CD4-positive, alpha-beta T cell (primary cell): ENCODE measurements around the gene CCDC12. TPM values are rescaled to one million over a fixed set of nuclear protein-coding genes. Genes with fewer than 3 reads are reported as not detected.
A peak's percentile ranks its signal among the peaks of the same experiment; 100 is the strongest.

Source experiments
- ATAC-seq: fragments of 200-7000 bp; cut with Tn5 transposase; one replicate; pipeline ENCODE4 v1.10.0; 2022; ENCODE audit warnings: mild to moderate bottlenecking; ENCODE audit not compliant: poor library complexity
- CTCF ChIA-PET: fragments of 350-600 bp; sonication (Branson Sonifier 250); formaldehyde crosslinking; loops from one replicate; lab custom pipeline; 2021; ENCODE audit warnings: antibody characterized with exemption, inconsistent platforms; lab: Charles Lee
- POLR2A ChIA-PET: fragments of 350-600 bp; sonication (Branson Sonifier 250); formaldehyde crosslinking; loops from one replicate; lab custom pipeline; 2021; ENCODE audit warnings: antibody characterized with exemption, inconsistent platforms; lab: Charles Lee
- DNase-seq, 14 experiments: peaks; one replicate each; pipeline ENCODE4 v3.0.0-alpha.2; 2013 to 2020; ENCODE audit warnings: mixed read lengths in 2 of 14
- H3K27ac ChIP-seq, 2 donors: one replicate each; pipeline versions ENCODE4 v1.5.1 to v1.7.0; 2013; ENCODE audit warnings: low read length in 2 of 2, low read depth in 1 of 2, mild to moderate bottlenecking in 1 of 2
- H3K27me3 ChIP-seq, 2 experiments: 1 replicate in 1 of 2; 2 replicates in 1 of 2; pipeline versions ENCODE4 v1.6.1 to v1.7.0; 2013; ENCODE audit warnings: low read length in 2 of 2, control low read depth in 1 of 2, mild to moderate bottlenecking in 1 of 2, moderate library complexity in 1 of 2; ENCODE audit not compliant: insufficient read depth in 2 of 2, control insufficient read depth in 1 of 2
- H3K36me3 ChIP-seq: one replicate; pipeline ENCODE4 v1.6.1; 2013; ENCODE audit warnings: low read length, control low read depth; ENCODE audit not compliant: insufficient read depth
- H3K4me1 ChIP-seq: one replicate; pipeline ENCODE4 v1.6.1; 2013; ENCODE audit warnings: low read length, control low read depth; ENCODE audit not compliant: insufficient read depth
- H3K4me3 ChIP-seq: one replicate; pipeline ENCODE4 v1.5.1; 2013; ENCODE audit warnings: mild to moderate bottlenecking, low read length, moderate library complexity
- H3K9me3 ChIP-seq, 2 experiments: 1 replicate in 1 of 2; 2 replicates in 1 of 2; pipeline versions ENCODE4 v1.6.1 to v1.7.0; 2013; ENCODE audit warnings: low read length in 2 of 2, mild to moderate bottlenecking in 2 of 2, control low read depth in 1 of 2, moderate library complexity in 1 of 2; ENCODE audit not compliant: control insufficient read depth in 1 of 2, insufficient read depth in 1 of 2
- H3K27ac Mint-ChIP-seq: one replicate; pipeline ENCODE4 v1.8.0; 2020; ENCODE audit warnings: mixed read lengths
- H3K27me3 Mint-ChIP-seq: one replicate; pipeline ENCODE4 v1.8.0; 2021; ENCODE audit warnings: mixed read lengths
- H3K36me3 Mint-ChIP-seq: one replicate; pipeline ENCODE4 v1.8.0; 2021; ENCODE audit warnings: low read depth, mixed read lengths
- H3K4me1 Mint-ChIP-seq: one replicate; pipeline ENCODE4 v1.8.0; 2021; ENCODE audit warnings: low read depth, mixed read lengths
- H3K4me3 Mint-ChIP-seq: one replicate; pipeline ENCODE4 v1.8.0; 2020; ENCODE audit warnings: mild to moderate bottlenecking, mixed read lengths
- H3K9me3 Mint-ChIP-seq: one replicate; pipeline ENCODE4 v1.8.0; 2020; ENCODE audit warnings: mixed read lengths
- intact Hi-C, 2 experiments: fragments of 100-400 bp; cut with DNase I in 1 of 2; cut with micrococcal nuclease in 1 of 2; formaldehyde crosslinking; loops; one replicate each; pipeline versions ENCODE4 v1.15.1 to v1.9.0; 2023 to 2025; cut with DNase I, micrococcal nuclease
- total RNA-seq, 174 experiments: library from RNA in 2 of 174; stranded (reverse) in 2 of 174; gene quantifications; one replicate each; pipeline ENCODE4 v1.2.3 and lab custom pipeline; 2021 to 2026
- TF ChIP-seq, protein P1 (sequence below): fragments of 200-600 bp; IDR thresholded peaks from one replicate; pipeline ENCODE4 v1.8.0; 2022; ENCODE audit warnings: antibody characterized with exemption, mild to moderate bottlenecking

CCDC12 gene
- total RNA-seq, 2 experiments from 2014 or later = 57.5 to 59.5 TPM

DNA sequence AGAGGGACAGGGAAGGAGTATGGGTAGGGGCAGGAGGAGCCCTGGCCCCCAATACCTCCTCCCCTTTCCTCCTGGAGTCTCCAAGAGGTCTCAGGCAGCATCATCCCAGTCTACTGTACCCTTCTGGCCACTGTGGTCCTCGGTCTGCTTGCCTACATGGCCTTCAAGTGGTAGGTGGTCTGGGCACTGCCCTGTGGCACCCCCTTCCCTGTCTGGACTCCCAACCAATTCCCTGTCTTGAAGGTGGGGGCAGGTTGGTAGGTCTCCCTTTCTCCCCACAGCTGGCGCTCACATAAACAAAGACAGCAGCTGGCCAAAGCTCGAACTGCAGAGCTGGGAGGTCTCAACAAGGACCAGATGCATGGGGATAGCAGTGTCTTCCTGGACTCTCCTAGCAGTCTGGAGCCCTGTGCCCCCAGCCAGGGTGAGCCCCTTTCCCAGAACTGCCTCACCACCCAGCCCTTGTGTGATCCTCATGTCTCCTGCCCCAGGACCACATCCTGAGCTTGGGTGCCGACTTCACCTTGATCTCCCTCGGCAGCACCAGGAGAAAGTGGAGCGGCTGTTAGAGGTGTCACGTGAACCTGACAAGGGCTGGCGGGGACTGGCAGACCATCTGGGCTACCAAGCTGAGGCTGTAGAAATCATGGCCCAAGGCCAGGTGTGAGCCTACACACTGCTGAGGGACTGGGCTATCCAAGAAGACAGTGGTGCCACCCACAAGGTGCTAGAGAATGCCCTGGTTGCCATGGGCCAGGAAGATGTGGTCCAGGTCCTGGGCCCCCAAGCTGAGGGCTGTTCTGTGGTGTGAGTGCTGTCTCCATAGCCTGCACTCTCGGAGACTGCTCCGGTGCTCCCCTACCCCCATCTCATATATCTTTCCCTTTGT lies 36.0 kb upstream of the CCDC12 start:
- no peak for DNase-seq
- Histone ChIP-seq H3K36me3 (peaks cover 48% of the 10 kb centered on the region), H3K27ac (peak overlapping the region in 1 of 2 donors; percentile 9), H3K4me1 (peaks cover 20% of the 10 kb centered on the region), H3K27me3 (no peaks in the 10 kb centered on the region), H3K9me3 (no peaks in the 10 kb centered on the region), H3K4me3 (no peak overlapping the region)
- Mint-ChIP-seq H3K27me3 (no peaks in the 10 kb centered on the region), H3K9me3 (no peaks in the 10 kb centered on the region), H3K4me1 (peaks cover 23% of the 10 kb centered on the region), H3K4me3 (peak overlapping the region; percentile 42), H3K27ac (peak overlapping the region; percentile 73), H3K36me3 (peaks cover 38% of the 10 kb centered on the region)
- intact Hi-C loops = loop anchor here in 1 of 2 experiments (5.0 kb wide), 2 partner anchors 45 to 310 kb away; no protein-coding TSS in a partner anchor
- TF ChIP-seq, protein P1, sequence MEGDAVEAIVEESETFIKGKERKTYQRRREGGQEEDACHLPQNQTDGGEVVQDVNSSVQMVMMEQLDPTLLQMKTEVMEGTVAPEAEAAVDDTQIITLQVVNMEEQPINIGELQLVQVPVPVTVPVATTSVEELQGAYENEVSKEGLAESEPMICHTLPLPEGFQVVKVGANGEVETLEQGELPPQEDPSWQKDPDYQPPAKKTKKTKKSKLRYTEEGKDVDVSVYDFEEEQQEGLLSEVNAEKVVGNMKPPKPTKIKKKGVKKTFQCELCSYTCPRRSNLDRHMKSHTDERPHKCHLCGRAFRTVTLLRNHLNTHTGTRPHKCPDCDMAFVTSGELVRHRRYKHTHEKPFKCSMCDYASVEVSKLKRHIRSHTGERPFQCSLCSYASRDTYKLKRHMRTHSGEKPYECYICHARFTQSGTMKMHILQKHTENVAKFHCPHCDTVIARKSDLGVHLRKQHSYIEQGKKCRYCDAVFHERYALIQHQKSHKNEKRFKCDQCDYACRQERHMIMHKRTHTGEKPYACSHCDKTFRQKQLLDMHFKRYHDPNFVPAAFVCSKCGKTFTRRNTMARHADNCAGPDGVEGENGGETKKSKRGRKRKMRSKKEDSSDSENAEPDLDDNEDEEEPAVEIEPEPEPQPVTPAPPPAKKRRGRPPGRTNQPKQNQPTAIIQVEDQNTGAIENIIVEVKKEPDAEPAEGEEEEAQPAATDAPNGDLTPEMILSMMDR = no peak
- CTCF ChIA-PET = interaction anchor here (0.5 kb wide), 1 partner anchor 118 kb away, joined by 6 read pairs; no protein-coding TSS in a partner anchor
- ATAC-seq = no peak
- POLR2A ChIA-PET = no interaction called here

DNA sequence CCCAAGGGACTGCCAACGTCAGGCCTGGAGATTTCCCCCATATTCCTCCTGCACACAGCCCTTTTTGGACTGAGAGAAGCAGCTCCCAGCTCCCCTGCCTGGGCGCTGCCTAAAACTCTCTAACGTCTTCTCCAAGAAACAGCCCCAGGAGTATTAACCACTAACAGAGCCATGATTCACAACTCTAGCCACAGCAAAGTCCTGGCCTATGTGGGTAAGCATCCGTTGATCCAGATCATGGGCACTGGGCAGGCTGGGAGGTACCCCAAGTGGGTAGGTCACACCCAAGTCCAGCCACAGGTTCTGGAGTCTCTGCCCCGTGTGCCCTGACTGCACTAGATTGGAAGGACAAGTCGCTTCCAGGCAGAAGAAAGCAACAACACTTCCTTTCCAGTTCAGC lies 34.8 kb upstream of the CCDC12 start:
- Mint-ChIP-seq H3K27ac (peak overlapping the region; percentile 59), H3K9me3 (no peaks in the 10 kb centered on the region), H3K36me3 (peaks cover 37% of the 10 kb centered on the region), H3K4me1 (peaks cover 11% of the 10 kb centered on the region), H3K4me3 (no peak overlapping the region), H3K27me3 (no peaks in the 10 kb centered on the region)
- Histone ChIP-seq H3K9me3 (no peaks in the 10 kb centered on the region), H3K36me3 (peaks cover 48% of the 10 kb centered on the region), H3K4me1 (peaks cover 10% of the 10 kb centered on the region), H3K4me3 (no peak overlapping the region), H3K27me3 (no peaks in the 10 kb centered on the region), H3K27ac (peak overlapping the region in 1 of 2 donors; percentile 29)
- ChIA-PET POLR2A (no interaction called here), CTCF (interaction anchor here (1.5 kb wide), 1 partner anchor 13 kb away, joined by 3 read pairs; no protein-coding TSS in a partner anchor)
- intact Hi-C loops = loop anchor here in 1 of 2 experiments (5.0 kb wide), 2 partner anchors 44 to 311 kb away; no protein-coding TSS in a partner anchor
- ATAC-seq (no peak), DNase-seq (no peak)
- TF ChIP-seq, protein P1 = no peak

DNA sequence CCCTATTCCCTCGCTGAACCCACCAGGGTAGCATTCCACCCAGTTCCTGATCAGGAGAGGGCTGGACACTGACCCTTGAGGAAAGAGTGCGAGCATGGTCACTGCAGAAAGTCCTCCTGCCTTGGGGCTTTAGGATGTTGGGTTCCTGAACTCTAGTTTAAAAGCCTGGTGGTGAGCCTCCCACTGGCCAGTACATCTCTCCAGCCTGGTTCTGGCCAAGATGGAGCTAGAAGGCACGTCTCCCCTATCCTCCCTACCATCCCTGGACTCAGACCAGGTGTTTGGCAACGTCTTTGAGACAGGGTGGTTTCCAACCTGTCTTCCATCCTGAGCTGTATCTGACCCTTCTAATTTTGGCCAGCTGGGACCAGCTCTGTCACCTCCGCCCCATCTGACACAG lies 34.4 kb upstream of the CCDC12 start:
- DNase-seq (peak in 1 of 14 experiments; percentile 1), ATAC-seq (no peak)
- H3K36me3 ChIP-seq = peaks cover 48% of the 10 kb centered on the region
- peak overlapping the region; percentile 30 for H3K4me3 Mint-ChIP-seq
- intact Hi-C loops = loop anchor here in 1 of 2 experiments (5.0 kb wide), 2 partner anchors 44 to 311 kb away; no protein-coding TSS in a partner anchor
- no peaks in the 10 kb centered on the region for H3K9me3 Mint-ChIP-seq
- H3K27ac Mint-ChIP-seq = peak overlapping the region; percentile 59
- H3K9me3 ChIP-seq = no peaks in the 10 kb centered on the region
- H3K4me3 ChIP-seq = no peak overlapping the region
- H3K27me3 Mint-ChIP-seq = no peaks in the 10 kb centered on the region
- H3K4me1 ChIP-seq = peaks cover 10% of the 10 kb centered on the region
- peak overlapping the region in 1 of 2 donors; percentile 29 for H3K27ac ChIP-seq
- TF ChIP-seq, protein P1 = no peak
- POLR2A ChIA-PET = no interaction called here
- H3K36me3 Mint-ChIP-seq = peaks cover 37% of the 10 kb centered on the region
- CTCF ChIA-PET = interaction anchor here (1.5 kb wide), 1 partner anchor 12 kb away, joined by 3 read pairs; no protein-coding TSS in a partner anchor
- H3K4me1 Mint-ChIP-seq = peaks cover 9% of the 10 kb centered on the region
- H3K27me3 ChIP-seq = no peaks in the 10 kb centered on the region
